NOMO-1 (cell line): Measurements from ENCODE around the gene PCDH9.
A peak's percentile ranks its signal among the peaks of the same experiment; 100 is the strongest.
"Not testable (repeated sequence)": the region's sequence is repeated elsewhere in the genome, so short reads cannot be mapped to it uniquely, and the experiment has no call there.

Experiments
- DNase-seq, 2 experiments: peaks; one replicate each; lab custom pipeline; 2025; ENCODE audit not compliant: unreplicated experiment in 2 of 2; lab: John Stamatoyannopoulos, UW

The PCDH9 gene

GRCh38 chr13:66627512-66627911 is 602.6 kb downstream of the PCDH9 start:
- DNase-seq, result no peak

GRCh38 chr13:66624302-66624701 is 605.8 kb downstream of the PCDH9 start:
- peak in 1 of 2 experiments; percentile 12 for DNase-seq

- DNase-seq, result no peak
Measured at GRCh38 chr13:66623129-66623820, 606.9 kb downstream of the PCDH9 start.

- not testable (repeated sequence) for DNase-seq
Measured at GRCh38 chr13:66621906-66622447, 608.2 kb downstream of the PCDH9 start.

GRCh38 chr13:66618702-66619101 is 611.4 kb downstream of the PCDH9 start:
- DNase-seq, result no peak

GRCh38 chr13:66617786-66618185 is 612.4 kb downstream of the PCDH9 start:
- no peak for DNase-seq

GRCh38 chr13:66612983-66613382 is 617.2 kb downstream of the PCDH9 start:
- DNase-seq, result no peak

- peak; percentile 86 to 93 for DNase-seq
Measured at GRCh38 chr13:66586489-66586888, 643.6 kb downstream of the PCDH9 start.

GRCh38 chr13:66585669-66586203 is 644.4 kb downstream of the PCDH9 start:
- no peak for DNase-seq

- no peak for DNase-seq
Measured at GRCh38 chr13:66581675-66582074, 648.5 kb downstream of the PCDH9 start.

- no peak for DNase-seq
Measured at GRCh38 chr13:66578305-66578704, 651.8 kb downstream of the PCDH9 start.

- no peak for DNase-seq
Measured at GRCh38 chr13:66577358-66577757, 652.8 kb downstream of the PCDH9 start.

- no peak for DNase-seq
Measured at GRCh38 chr13:66576381-66576780, 653.8 kb downstream of the PCDH9 start.

- no peak for DNase-seq
Measured at GRCh38 chr13:66574606-66575005, 655.5 kb downstream of the PCDH9 start.

- DNase-seq, result no peak
Measured at GRCh38 chr13:66567899-66568612, 662.1 kb downstream of the PCDH9 start.

GRCh38 chr13:66565279-66565678 is 664.9 kb downstream of the PCDH9 start:
- DNase-seq, result no peak

GRCh38 chr13:66563076-66563475 is 667.1 kb downstream of the PCDH9 start:
- DNase-seq, result no peak

GRCh38 chr13:66562054-66562453 is 668.1 kb downstream of the PCDH9 start:
- no peak for DNase-seq

- no peak for DNase-seq
Measured at GRCh38 chr13:66560991-66561390, 669.1 kb downstream of the PCDH9 start.

GRCh38 chr13:66560189-66560588 is 669.9 kb downstream of the PCDH9 start:
- DNase-seq, result no peak

GRCh38 chr13:66559093-66559492 is 671.0 kb downstream of the PCDH9 start:
- DNase-seq, result no peak

GRCh38 chr13:66558506-66558905 is 671.6 kb downstream of the PCDH9 start:
- peak; percentile 79 to 83 for DNase-seq
